ENCODE measurements around the gene OR1S1.

Gene OR1S1

DNA sequence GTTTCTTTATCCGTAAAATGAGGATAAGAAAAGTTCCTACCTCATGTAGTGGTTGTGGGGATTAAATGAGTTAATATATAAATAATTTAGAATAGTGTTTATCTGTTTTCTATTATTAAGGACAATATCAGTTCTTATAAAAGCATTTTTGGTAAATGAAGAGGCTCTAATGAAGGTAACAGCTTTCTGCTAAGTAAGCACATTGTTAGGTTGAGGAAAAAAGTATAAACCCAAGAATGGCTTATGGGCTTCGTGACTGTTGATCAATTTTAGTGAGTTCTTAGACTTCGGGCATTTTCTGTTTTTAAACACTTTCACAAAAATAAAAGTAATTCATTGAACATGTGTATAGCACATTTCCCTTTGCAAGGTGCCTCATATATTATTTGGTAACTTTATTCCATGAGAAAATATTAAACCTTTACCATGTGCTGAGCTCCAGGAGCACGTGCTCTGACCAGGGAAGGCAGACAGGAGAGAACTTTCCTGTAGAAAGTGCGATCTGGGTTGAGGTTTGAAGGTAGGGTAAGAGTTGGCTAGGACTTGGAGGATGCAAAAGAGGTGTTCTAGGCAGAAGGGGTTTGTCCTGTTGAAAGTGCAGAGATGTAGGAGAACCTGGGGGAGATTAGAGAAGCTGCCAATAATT, 35.0 kb upstream of the OR1S1 start:
- Histone ChIP-seq H3K36me3 (ENCODE audit: control insufficient read depth, low read length) (no peaks in the 10 kb centered on the region), H3K4me3 (ENCODE audit: low read length) (no peak overlapping the region), H3K9me3 (ENCODE audit: control insufficient read depth, insufficient read depth, low read length) (no peaks in the 10 kb centered on the region), H3K4me2 (ENCODE audit: low read length) (no peak overlapping the region), H3K9me2 (replicated peaks; ENCODE audit: control insufficient read depth, low read length) (no peaks in the 10 kb centered on the region), H3K79me2 (ENCODE audit: control insufficient read depth, low read length) (no peaks in the 10 kb centered on the region), H4K20me1 (ENCODE audit: control insufficient read depth, insufficient read depth, low read depth, low read length) (no peaks in the 10 kb centered on the region), H3K4me1 (ENCODE audit: control insufficient read depth, low read length) (no peaks in the 10 kb centered on the region), H3K27ac (ENCODE audit: low read depth, low read length) (no peak overlapping the region), H3K27me3 (ENCODE audit: control insufficient read depth, low read length) (no peaks in the 10 kb centered on the region), H3F3A (ENCODE audit: control insufficient read depth, insufficient read depth) (no peaks in the 10 kb centered on the region)
- TF ChIP-seq, protein P1, sequence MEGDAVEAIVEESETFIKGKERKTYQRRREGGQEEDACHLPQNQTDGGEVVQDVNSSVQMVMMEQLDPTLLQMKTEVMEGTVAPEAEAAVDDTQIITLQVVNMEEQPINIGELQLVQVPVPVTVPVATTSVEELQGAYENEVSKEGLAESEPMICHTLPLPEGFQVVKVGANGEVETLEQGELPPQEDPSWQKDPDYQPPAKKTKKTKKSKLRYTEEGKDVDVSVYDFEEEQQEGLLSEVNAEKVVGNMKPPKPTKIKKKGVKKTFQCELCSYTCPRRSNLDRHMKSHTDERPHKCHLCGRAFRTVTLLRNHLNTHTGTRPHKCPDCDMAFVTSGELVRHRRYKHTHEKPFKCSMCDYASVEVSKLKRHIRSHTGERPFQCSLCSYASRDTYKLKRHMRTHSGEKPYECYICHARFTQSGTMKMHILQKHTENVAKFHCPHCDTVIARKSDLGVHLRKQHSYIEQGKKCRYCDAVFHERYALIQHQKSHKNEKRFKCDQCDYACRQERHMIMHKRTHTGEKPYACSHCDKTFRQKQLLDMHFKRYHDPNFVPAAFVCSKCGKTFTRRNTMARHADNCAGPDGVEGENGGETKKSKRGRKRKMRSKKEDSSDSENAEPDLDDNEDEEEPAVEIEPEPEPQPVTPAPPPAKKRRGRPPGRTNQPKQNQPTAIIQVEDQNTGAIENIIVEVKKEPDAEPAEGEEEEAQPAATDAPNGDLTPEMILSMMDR (IDR thresholded peaks at IDR 0.05; ENCODE audit: low read depth, low read length, poor library complexity, severe bottlenecking), result no peak
- no peak for TF ChIP-seq EZH2phosphoT487 (IDR thresholded peaks at IDR 0.05; ENCODE audit: borderline replicate concordance, low read length)

DNA sequence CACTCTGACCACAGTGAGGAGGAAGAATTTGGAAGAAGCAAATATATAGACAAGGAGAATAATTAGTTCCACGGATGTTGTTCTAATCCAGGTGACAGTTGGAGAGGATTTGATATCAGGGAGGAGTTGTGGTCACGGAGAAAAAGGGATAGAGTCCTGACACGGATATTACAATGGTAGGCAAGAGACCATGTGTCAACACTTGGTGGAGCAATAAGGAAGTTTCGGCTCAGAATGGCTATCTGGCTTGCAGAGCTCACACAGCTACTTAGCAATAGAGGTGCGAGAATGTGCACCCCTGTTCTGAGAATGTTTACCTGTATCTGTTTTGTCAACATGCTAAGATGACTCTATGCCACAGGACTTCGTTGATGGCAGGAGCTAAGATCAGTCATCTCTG, 34.1 kb upstream of the OR1S1 start:
- TF ChIP-seq, protein P1 (IDR thresholded peaks at IDR 0.05; ENCODE audit: low read depth, low read length, poor library complexity, severe bottlenecking), result no peak
- no peak for TF ChIP-seq EZH2phosphoT487 (IDR thresholded peaks at IDR 0.05; ENCODE audit: borderline replicate concordance, low read length)
- Histone ChIP-seq H3K4me1 (ENCODE audit: control insufficient read depth, low read length) (no peaks in the 10 kb centered on the region), H3K27ac (ENCODE audit: low read depth, low read length) (no peak overlapping the region), H3K36me3 (ENCODE audit: control insufficient read depth, low read length) (no peaks in the 10 kb centered on the region), H3F3A (ENCODE audit: control insufficient read depth, insufficient read depth) (no peaks in the 10 kb centered on the region), H3K4me3 (ENCODE audit: low read length) (no peak overlapping the region), H3K9me3 (ENCODE audit: control insufficient read depth, insufficient read depth, low read length) (no peaks in the 10 kb centered on the region), H3K79me2 (ENCODE audit: control insufficient read depth, low read length) (no peaks in the 10 kb centered on the region), H3K9me2 (replicated peaks; ENCODE audit: control insufficient read depth, low read length) (no peaks in the 10 kb centered on the region), H3K4me2 (ENCODE audit: low read length) (no peak overlapping the region), H3K27me3 (ENCODE audit: control insufficient read depth, low read length) (no peaks in the 10 kb centered on the region), H4K20me1 (ENCODE audit: control insufficient read depth, insufficient read depth, low read depth, low read length) (no peaks in the 10 kb centered on the region)

DNA sequence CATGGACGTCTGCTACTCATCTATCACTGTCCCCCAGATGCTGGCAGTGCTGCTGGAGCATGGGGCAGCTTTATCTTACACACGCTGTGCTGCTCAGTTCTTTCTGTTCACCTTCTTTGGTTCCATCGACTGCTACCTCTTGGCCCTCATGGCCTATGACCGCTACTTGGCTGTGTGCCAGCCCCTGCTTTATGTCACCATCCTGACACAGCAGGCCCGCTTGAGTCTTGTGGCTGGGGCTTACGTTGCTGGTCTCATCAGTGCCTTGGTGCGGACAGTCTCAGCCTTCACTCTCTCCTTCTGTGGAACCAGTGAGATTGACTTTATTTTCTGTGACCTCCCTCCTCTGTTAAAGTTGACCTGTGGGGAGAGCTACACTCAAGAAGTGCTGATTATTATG, 32.9 kb upstream of the OR1S1 start:
- Histone ChIP-seq H3K79me2 (ENCODE audit: control insufficient read depth, low read length) (no peaks in the 10 kb centered on the region), H3K4me2 (ENCODE audit: low read length) (no peak overlapping the region), H3K4me1 (ENCODE audit: control insufficient read depth, low read length) (no peaks in the 10 kb centered on the region), H3F3A (ENCODE audit: control insufficient read depth, insufficient read depth) (no peaks in the 10 kb centered on the region), H3K27me3 (ENCODE audit: control insufficient read depth, low read length) (no peaks in the 10 kb centered on the region), H3K27ac (ENCODE audit: low read depth, low read length) (no peak overlapping the region), H4K20me1 (ENCODE audit: control insufficient read depth, insufficient read depth, low read depth, low read length) (no peaks in the 10 kb centered on the region), H3K9me3 (ENCODE audit: control insufficient read depth, insufficient read depth, low read length) (no peaks in the 10 kb centered on the region), H3K9me2 (replicated peaks; ENCODE audit: control insufficient read depth, low read length) (no peaks in the 10 kb centered on the region), H3K4me3 (ENCODE audit: low read length) (no peak overlapping the region), H3K36me3 (ENCODE audit: control insufficient read depth, low read length) (no peaks in the 10 kb centered on the region)
- TF ChIP-seq, protein P1 (IDR thresholded peaks at IDR 0.05; ENCODE audit: low read depth, low read length, poor library complexity, severe bottlenecking), result no peak
- TF ChIP-seq EZH2phosphoT487 (IDR thresholded peaks at IDR 0.05; ENCODE audit: borderline replicate concordance, low read length), result no peak

Data from DOHH2 (cell line).